Cerebellar nuclear complex (tissue), 1 donor: ENCODE measurements around the gene ZNF488.

Experiments
- DNase-seq, 2 experiments: peaks; one replicate each; lab custom pipeline; 2025; lab: John Stamatoyannopoulos, UW

ZNF488 gene

GRCh38 chr10:47366181-47366631, 17.9 kb downstream of the ZNF488 start:
- no peak for DNase-seq

DNA sequence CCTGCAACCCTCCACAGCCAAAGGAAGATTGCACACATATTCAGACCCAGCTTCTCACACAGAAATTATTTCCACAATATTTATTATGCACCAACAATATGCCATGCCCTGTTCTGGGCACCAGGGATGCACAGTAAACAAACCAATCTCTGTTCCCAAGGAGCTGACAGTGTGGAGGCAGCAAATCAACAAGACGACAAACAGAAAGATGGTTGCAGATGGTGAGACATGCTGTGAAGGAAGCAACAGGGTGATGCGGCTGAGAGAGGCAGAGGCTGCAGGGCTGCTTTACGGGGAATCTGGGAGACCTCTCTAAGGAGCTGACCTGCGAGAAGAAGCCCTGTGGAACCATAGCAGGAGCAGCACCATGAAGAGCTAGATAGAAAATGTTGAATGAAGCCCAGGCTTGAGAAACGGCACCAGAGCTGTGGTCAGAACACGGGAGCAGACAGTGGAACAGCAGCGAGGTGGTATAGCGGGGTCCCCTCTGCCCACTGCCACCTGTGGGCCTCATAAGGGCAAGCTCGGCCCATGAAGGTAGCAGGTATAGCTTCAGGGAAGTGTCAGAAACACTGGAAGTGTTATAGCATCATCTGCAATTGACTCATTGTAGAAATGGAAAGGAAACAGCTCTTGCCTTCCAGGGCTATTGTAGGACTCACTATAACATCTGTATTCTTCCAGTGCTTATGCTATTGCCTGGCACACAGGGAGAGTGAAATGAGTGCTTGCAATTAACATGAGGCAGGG, 18.5 kb downstream of the ZNF488 start:
- no peak for DNase-seq

DNA sequence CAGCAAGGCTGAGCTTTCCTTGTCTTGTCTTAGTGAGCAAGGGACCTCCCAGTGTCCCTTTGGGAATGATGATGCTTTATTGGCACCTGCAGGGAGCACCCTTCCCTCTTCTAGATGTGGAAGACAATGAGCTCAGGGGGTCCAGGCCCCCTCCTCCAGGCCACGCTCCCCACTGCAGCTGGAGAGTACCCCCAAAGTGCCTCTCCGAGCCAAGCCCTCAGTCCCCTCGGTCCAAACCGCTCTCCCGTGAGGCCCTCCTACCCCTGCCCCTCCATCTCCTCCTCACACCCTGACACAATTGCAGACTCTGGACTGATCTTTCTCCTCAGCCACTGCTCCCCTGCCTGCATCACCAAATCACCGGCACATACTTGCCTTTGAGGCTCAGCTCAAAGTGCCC, 19.2 kb downstream of the ZNF488 start:
- no peak for DNase-seq

DNA sequence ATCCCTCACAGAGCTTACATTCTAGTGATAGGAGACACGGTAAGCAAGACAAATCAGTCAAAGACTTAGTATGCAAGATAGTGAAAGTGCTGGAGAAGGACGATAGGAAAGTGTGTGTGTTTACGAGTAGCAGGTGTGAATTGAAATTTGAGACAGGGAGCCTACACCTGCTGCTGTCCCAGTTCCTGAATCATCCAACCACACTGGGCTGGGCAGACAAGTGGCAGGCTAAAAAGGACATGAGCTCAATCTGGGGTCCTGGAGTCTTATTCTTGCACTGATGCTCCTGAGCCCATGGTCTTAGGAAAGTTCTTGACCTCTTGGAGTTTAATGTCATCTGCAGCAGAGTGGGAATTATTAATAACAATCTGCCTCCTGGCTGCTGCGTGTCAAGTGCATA, 19.7 kb downstream of the ZNF488 start:
- no peak for DNase-seq

GRCh38 chr10:47363781-47364180, 20.3 kb downstream of the ZNF488 start:
- DNase-seq, result no peak

GRCh38 chr10:47362199-47362598, 21.9 kb downstream of the ZNF488 start:
- no peak for DNase-seq

- DNase-seq, result no peak
Measured at GRCh38 chr10:47361293-47361692, 22.8 kb downstream of the ZNF488 start.

DNA sequence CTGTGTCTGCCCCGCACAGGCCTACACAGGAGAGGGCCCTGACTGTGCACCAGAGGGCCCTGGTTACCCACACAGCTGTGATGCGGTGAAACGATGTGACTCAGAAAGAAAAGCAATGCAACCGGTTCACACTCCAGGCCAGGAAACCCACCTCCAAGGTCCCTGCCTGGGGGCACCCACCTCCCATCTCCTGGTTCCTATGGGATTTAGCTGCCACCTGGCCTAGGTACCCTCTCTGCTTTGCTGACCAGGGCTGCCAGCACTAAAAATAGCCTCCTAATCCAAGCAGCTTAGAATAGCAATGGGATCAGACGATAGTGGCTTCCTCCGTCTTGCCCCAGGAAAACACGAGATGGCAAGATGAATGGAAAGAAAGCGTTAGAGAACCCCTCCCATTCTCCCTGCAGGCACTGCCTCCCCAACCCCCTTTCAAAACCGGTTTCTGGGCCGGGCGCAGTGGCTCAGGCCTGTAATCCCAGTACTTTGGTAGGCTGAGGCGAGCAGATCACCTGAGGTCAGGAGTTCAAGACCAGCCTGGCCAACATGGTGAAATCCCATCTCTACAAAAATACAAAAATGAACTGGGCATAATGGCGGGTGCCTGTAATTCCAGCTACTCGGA, 23.6 kb downstream of the ZNF488 start:
- no peak for DNase-seq

GRCh38 chr10:47359626-47360418, 24.3 kb downstream of the ZNF488 start:
- no peak for DNase-seq

- no peak for DNase-seq
Measured at GRCh38 chr10:47359101-47359500, 25.0 kb downstream of the ZNF488 start.

- peak in 1 of 2 experiments; percentile 32 for DNase-seq
Measured at GRCh38 chr10:47358457-47358856, 25.6 kb downstream of the ZNF488 start.

DNA sequence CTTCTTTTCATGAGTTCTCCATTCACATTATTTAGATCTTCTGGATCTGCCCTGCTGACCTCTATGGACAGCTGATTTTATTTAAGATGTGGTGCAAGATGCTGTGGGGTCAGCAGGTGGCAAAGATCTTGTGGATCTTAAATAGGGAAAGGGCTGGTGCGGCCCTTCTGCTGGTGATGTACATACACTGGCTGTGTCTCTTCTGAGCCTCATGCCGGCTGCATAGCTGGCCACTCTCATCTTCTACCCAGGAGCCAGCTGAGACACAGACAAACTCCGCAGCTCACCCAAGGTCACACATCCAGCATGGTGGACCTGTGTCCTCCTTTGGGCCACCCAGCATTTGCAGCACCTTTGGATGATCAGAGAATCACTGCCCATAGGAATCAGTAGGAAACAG, 26.2 kb downstream of the ZNF488 start:
- no peak for DNase-seq

DNA sequence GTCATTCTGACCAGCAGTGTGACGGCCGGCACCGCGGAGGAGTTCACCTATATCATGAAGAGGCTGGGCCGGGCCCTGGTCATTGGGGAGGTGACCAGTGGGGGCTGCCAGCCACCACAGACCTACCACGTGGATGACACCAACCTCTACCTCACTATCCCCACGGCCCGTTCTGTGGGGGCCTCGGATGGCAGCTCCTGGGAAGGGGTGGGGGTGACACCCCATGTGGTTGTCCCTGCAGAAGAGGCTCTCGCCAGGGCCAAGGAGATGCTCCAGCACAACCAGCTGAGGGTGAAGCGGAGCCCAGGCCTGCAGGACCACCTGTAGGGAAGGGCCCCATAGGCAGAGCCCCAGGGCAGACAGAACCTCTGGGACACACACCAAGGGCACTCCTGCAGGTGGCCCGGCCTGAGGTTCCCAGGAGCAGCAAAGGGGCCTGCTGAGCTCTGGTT, 26.9 kb downstream of the ZNF488 start:
- no peak for DNase-seq

- no peak for DNase-seq
Measured at GRCh38 chr10:47356708-47357107, 27.4 kb downstream of the ZNF488 start.

DNA sequence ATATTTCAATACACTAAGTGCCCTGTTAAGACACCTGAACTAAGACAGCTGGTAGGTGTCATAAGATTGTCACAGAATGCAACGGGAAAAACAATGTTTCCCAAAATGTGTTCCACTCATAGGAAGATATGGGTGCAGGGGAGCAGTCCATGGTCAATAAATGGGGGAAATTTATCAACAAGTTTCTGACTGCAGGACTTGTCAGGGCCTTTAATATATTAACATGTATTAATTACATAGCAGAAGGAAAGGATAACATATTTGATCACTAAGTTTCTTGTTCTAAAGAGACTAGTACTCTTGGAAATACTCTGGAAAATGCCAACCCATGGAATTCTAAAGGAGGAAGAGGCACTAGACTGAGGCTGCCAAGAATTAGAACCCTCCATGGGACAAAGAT, 29.2 kb downstream of the ZNF488 start:
- no peak for DNase-seq

- no peak for DNase-seq
Measured at GRCh38 chr10:47354165-47354564, 29.9 kb downstream of the ZNF488 start.

- DNase-seq, result no peak
Measured at GRCh38 chr10:47353351-47353750, 30.7 kb downstream of the ZNF488 start.

- DNase-seq, result no peak
Measured at GRCh38 chr10:47351899-47352815, 31.9 kb downstream of the ZNF488 start.

DNA sequence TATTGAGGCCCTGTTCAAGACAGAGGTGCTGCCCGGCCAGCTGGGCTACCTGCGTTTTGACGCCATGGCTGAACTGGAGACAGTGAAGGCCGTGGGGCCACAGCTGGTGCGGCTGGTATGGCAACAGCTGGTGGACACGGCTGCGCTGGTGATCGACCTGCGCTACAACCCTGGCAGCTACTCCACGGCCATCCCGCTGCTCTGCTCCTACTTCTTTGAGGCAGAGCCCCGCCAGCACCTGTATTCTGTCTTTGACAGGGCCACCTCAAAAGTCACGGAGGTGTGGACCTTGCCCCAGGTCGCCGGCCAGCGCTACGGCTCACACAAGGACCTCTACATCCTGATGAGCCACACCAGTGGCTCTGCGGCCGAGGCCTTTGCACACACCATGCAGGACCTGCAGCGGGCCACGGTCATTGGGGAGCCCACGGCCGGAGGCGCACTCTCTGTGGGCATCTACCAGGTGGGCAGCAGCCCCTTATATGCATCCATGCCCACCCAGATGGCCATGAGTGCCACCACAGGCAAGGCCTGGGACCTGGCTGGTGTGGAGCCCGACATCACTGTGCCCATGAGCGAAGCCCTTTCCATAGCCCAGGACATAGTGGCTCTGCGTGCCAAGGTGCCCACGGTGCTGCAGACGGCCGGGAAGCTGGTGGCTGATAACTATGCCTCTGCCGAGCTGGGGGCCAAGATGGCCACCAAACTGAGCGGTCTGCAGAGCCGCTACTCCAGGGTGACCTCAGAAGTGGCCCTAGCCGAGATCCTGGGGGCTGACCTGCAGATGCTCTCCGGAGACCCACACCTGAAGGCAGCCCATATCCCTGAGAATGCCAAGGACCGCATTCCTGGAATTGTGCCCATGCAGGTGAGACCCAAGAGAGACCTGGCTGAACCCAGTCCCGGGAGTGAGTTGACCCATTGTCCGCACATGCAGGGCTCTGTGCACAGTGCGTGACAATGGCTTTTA, 33.1 kb downstream of the ZNF488 start:
- DNase-seq, result no peak

DNA sequence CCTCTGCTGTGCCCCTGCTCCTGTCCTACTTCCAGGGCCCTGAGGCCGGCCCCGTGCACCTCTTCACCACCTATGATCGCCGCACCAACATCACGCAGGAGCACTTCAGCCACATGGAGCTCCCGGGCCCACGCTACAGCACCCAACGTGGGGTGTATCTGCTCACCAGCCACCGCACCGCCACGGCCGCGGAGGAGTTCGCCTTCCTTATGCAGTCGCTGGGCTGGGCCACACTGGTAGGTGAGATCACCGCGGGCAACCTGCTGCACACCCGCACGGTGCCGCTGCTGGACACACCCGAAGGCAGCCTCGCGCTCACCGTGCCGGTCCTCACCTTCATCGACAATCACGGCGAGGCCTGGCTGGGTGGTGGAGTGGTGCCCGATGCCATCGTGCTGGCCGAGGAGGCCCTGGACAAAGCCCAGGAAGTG, 34.1 kb downstream of the ZNF488 start:
- DNase-seq, result no peak
